BE2C (cell line): ENCODE results near the gene OSBPL3.

Experiments
- DNase-seq: peaks from one replicate; pipeline ENCODE4 v3.0.0-alpha.2; 2020
- H3K27me3 ChIP-seq: fragments of 250-450 bp; sonication (Bioruptor Pico); 2 replicates; pipeline ENCODE4 v1.5.1; 2020; ENCODE audit warnings: mild to moderate bottlenecking
- H3K36me3 ChIP-seq: fragments of 250-450 bp; sonication (Bioruptor Pico); 2 replicates; pipeline ENCODE4 v1.5.1; 2020; ENCODE audit warnings: mild to moderate bottlenecking
- H3K4me1 ChIP-seq: fragments of 250-450 bp; sonication (Bioruptor Pico); 2 replicates; pipeline ENCODE4 v1.5.1; 2020
- H3K4me3 ChIP-seq: 2 replicates; pipeline ENCODE4 v1.5.1; 2011; ENCODE audit warnings: low read depth, low read length
- H3K9me3 ChIP-seq: fragments of 250-450 bp; sonication (Bioruptor Pico); 2 replicates; pipeline ENCODE4 v1.5.1; 2020
- TF ChIP-seq, protein P1 (sequence below): IDR thresholded peaks from 2 replicates; pipeline ENCODE4 v1.5.1; 2012; ENCODE audit warnings: mild to moderate bottlenecking, low read depth, low read length

Gene OSBPL3

GRCh38 chr7:24912874-24913514 lies 67.0 kb downstream of the OSBPL3 start:
- Histone ChIP-seq H3K4me3 (no peak overlapping the region), H3K27me3 (no peaks in the 10 kb centered on the region), H3K4me1 (peaks cover 47% of the 10 kb centered on the region), H3K9me3 (no peaks in the 10 kb centered on the region), H3K36me3 (peaks cover 3% of the 10 kb centered on the region; the same call in 1 of the 2 replicates)
- TF ChIP-seq, protein P1, sequence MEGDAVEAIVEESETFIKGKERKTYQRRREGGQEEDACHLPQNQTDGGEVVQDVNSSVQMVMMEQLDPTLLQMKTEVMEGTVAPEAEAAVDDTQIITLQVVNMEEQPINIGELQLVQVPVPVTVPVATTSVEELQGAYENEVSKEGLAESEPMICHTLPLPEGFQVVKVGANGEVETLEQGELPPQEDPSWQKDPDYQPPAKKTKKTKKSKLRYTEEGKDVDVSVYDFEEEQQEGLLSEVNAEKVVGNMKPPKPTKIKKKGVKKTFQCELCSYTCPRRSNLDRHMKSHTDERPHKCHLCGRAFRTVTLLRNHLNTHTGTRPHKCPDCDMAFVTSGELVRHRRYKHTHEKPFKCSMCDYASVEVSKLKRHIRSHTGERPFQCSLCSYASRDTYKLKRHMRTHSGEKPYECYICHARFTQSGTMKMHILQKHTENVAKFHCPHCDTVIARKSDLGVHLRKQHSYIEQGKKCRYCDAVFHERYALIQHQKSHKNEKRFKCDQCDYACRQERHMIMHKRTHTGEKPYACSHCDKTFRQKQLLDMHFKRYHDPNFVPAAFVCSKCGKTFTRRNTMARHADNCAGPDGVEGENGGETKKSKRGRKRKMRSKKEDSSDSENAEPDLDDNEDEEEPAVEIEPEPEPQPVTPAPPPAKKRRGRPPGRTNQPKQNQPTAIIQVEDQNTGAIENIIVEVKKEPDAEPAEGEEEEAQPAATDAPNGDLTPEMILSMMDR: no peak
- DNase-seq: no peak

DNA sequence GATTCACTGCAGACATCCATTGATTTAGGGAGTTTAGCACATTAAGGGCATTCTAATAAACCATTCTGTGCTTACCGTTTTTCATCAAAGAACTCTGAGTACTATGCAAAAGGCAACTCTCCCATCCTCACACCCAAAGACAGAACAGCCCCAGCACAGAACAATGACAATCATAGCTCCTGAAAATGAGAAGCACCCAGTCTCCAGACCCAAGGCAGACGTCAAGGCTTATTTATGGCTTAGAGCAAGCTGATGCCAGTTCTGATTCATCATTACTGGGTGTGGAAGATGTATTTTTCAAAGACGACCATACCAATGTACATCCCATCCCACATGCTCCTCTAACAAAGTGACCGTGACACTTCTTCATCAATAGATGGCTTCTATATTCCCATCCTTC lies 67.6 kb downstream of the OSBPL3 start:
- Histone ChIP-seq H3K27me3 (no peaks in the 10 kb centered on the region), H3K4me3 (no peak overlapping the region), H3K9me3 (no peaks in the 10 kb centered on the region), H3K4me1 (peaks cover 53% of the 10 kb centered on the region), H3K36me3 (peaks cover 3% of the 10 kb centered on the region; the same call in 1 of the 2 replicates)
- TF ChIP-seq, protein P1: no peak
- DNase-seq: no peak

DNA sequence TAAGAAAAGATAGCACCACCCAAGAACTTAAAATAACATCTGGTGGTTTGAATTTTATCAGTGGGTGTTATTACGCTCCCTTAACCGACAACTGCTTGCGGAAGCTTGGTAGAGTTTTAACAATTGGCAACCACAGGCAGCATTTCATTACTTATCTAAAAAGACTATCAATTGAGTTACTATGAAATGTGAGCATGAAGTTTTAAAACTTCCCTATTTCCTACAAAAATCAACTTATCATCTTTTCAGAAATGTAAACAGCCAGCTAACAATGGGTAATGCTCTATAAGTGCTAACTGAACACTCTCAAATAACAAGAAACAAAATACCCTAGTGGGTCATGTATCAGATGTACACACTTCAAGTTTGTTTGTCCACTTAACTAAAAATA lies 68.8 kb downstream of the OSBPL3 start:
- H3K4me1 ChIP-seq: peaks cover 57% of the 10 kb centered on the region
- DNase-seq: no peak
- H3K9me3 ChIP-seq: no peaks in the 10 kb centered on the region
- peaks cover 3% of the 10 kb centered on the region; the same call in 1 of the 2 replicates for H3K36me3 ChIP-seq
- no peaks in the 10 kb centered on the region for H3K27me3 ChIP-seq
- TF ChIP-seq, protein P1: no peak
- H3K4me3 ChIP-seq: no peak overlapping the region

- no peaks in the 10 kb centered on the region for H3K27me3 ChIP-seq
- DNase-seq: peak; percentile 63
- no peaks in the 10 kb centered on the region for H3K9me3 ChIP-seq
- H3K4me1 ChIP-seq: peaks cover 58% of the 10 kb centered on the region
- H3K36me3 ChIP-seq: peaks cover 8% of the 10 kb centered on the region
- TF ChIP-seq, protein P1: no peak
- no peak overlapping the region for H3K4me3 ChIP-seq
Measured at GRCh38 chr7:24910551-24911212, 69.3 kb downstream of the OSBPL3 start.

DNA sequence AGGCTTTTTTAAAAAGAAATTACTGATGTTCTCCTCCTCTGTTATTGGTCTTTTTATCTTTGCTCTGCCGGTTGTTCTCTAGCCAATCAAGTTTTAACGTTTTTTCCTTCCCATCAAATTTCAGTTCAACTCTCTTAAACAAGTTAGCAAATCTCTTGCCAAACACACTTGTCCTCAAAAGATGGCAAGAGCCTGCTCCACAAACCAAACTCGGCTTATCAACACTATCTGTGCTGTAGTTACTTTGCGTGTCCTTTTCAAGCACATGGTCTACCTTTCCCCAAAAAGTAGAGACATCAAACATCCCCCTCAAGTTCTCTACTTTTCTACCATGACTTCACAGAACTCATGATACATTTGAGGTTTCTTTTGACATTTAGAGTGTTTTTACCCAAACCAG lies 71.3 kb downstream of the OSBPL3 start:
- peaks cover 71% of the 10 kb centered on the region for H3K4me1 ChIP-seq
- H3K4me3 ChIP-seq: no peak overlapping the region
- H3K9me3 ChIP-seq: no peaks in the 10 kb centered on the region
- no peak for DNase-seq
- H3K36me3 ChIP-seq: peaks cover 14% of the 10 kb centered on the region
- no peaks in the 10 kb centered on the region for H3K27me3 ChIP-seq
- TF ChIP-seq, protein P1: no peak

- Histone ChIP-seq H3K4me1 (peaks cover 66% of the 10 kb centered on the region), H3K9me3 (no peaks in the 10 kb centered on the region), H3K4me3 (no peak overlapping the region), H3K27me3 (no peaks in the 10 kb centered on the region), H3K36me3 (peaks cover 14% of the 10 kb centered on the region)
- no peak for DNase-seq
- TF ChIP-seq, protein P1: no peak
Measured at GRCh38 chr7:24908166-24908565, 71.8 kb downstream of the OSBPL3 start.
